GM18873 (cell line): Measurements from ENCODE around the gene OSM.

Source experiments
- ATAC-seq: cut with Tn5 transposase; IDR thresholded peaks from one replicate; pipeline ENCODE4 v1.9.1; 2021; ENCODE audit warnings: mild to moderate bottlenecking, moderate library complexity, moderate number of reproducible peaks; ENCODE audit not compliant: unreplicated experiment, low FRiP score

OSM gene

GRCh38 chr22:30266445-30267381, at the start of gene OSM:
TSS of gene OSM (minus strand) at chr22:30266851. CDS start at chr22:30266799, 52 bp downstream.
- ATAC-seq: no peak

GRCh38 chr22:30315962-30316576, 49.4 kb upstream of the OSM start:
- no peak for ATAC-seq

- no peak for ATAC-seq
These were observed 48.3 kb upstream of the OSM start for GRCh38 chr22:30314915-30315314.

GRCh38 chr22:30313527-30314363, 47.1 kb upstream of the OSM start:
- ATAC-seq: no peak

- ATAC-seq: no peak
These were observed 45.4 kb upstream of the OSM start for GRCh38 chr22:30312053-30312452.

- no peak for ATAC-seq
These were observed 44.5 kb upstream of the OSM start for GRCh38 chr22:30310881-30311771.

- ATAC-seq: no peak
These were observed 43.5 kb upstream of the OSM start for GRCh38 chr22:30309951-30310741.

GRCh38 chr22:30308518-30309230, 42.0 kb upstream of the OSM start:
- ATAC-seq: no peak

- no peak for ATAC-seq
These were observed 41.4 kb upstream of the OSM start for GRCh38 chr22:30308093-30308492.

- no peak for ATAC-seq
These were observed 40.5 kb upstream of the OSM start for GRCh38 chr22:30307041-30307574.

- ATAC-seq: no peak
These were observed 40.0 kb upstream of the OSM start for GRCh38 chr22:30306627-30307011.

- no peak for ATAC-seq
These were observed 39.4 kb upstream of the OSM start for GRCh38 chr22:30305906-30306626.

GRCh38 chr22:30305519-30305905, 38.9 kb upstream of the OSM start:
- ATAC-seq: no peak

GRCh38 chr22:30304495-30305244, 38.0 kb upstream of the OSM start:
- no peak for ATAC-seq

- no peak for ATAC-seq
These were observed 36.1 kb upstream of the OSM start for GRCh38 chr22:30302810-30303138.

- ATAC-seq: no peak
These were observed 35.6 kb upstream of the OSM start for GRCh38 chr22:30301995-30302809.
